CD14-positive monocyte (primary cell): ENCODE results near the gene TCF21. TPM values are rescaled to one million over a fixed set of nuclear protein-coding genes. Genes with fewer than 3 reads are reported as not detected.

Experiments used
- DNase-seq, 3 donors: peaks; one replicate each; pipeline ENCODE4 v3.0.0-alpha.2; 2011 to 2022
- H2AFZ ChIP-seq: 2 replicates; pipeline ENCODE4 v1.6.0; 2012; ENCODE audit warnings: mild to moderate bottlenecking, low read depth, low read length, inconsistent platforms; ENCODE audit not compliant: insufficient read depth, poor library complexity, severe bottlenecking
- H3K27ac ChIP-seq, 2 donors: 1 replicate in 1 of 2; 2 replicates in 1 of 2; pipeline ENCODE4 v1.5.1; 2012 to 2013; ENCODE audit warnings: low read length in 2 of 2, control low read depth in 1 of 2, inconsistent platforms in 1 of 2, low read depth in 1 of 2, mild to moderate bottlenecking in 1 of 2
- H3K27me3 ChIP-seq, 2 donors: one replicate each; pipeline versions ENCODE4 v1.6.0 to v1.6.1; 2011 to 2013; ENCODE audit warnings: low read length in 2 of 2; ENCODE audit not compliant: control insufficient read depth in 2 of 2, insufficient read depth in 2 of 2
- H3K36me3 ChIP-seq, 2 donors: replicated peaks in 1 of 2; 1 replicate in 1 of 2; 2 replicates in 1 of 2; pipeline versions ENCODE4 v1.5.1 to v1.6.1; 2012 to 2013; ENCODE audit warnings: low read length in 2 of 2, control low read depth in 1 of 2, inconsistent platforms in 1 of 2, mild to moderate bottlenecking in 1 of 2; ENCODE audit not compliant: insufficient read depth in 2 of 2, control insufficient read depth in 1 of 2
- H3K4me1 ChIP-seq, 2 donors: 1 replicate in 1 of 2; 2 replicates in 1 of 2; pipeline versions ENCODE4 v1.5.1 to v1.6.1; 2012 to 2013; ENCODE audit warnings: low read length in 2 of 2, control low read depth in 1 of 2, inconsistent platforms in 1 of 2, mild to moderate bottlenecking in 1 of 2, moderate library complexity in 1 of 2; ENCODE audit not compliant: insufficient read depth in 2 of 2, control insufficient read depth in 1 of 2
- H3K4me2 ChIP-seq: replicated peaks from 2 replicates; pipeline ENCODE3; 2012; ENCODE audit warnings: low read length, moderate library complexity, mild to moderate bottlenecking; ENCODE audit not compliant: poor library complexity, severe bottlenecking; ENCODE audit errors: extremely low read depth
- H3K4me3 ChIP-seq, 3 experiments: fragments of 200-600 bp in 1 of 3; sonication (generic) in 1 of 3; replicated peaks in 1 of 3; 1 replicate in 2 of 3; 2 replicates in 1 of 3; pipeline ENCODE4 v1.5.1; 2011 to 2013; ENCODE audit warnings: low read length in 3 of 3, mild to moderate bottlenecking in 3 of 3, control low read depth in 2 of 3, low read depth in 2 of 3, inconsistent platforms in 1 of 3, moderate library complexity in 1 of 3
- H3K79me2 ChIP-seq: 2 replicates; pipeline ENCODE4 v1.6.0; 2012; ENCODE audit warnings: mild to moderate bottlenecking, control low read depth, inconsistent platforms, low read length, moderate library complexity; ENCODE audit not compliant: insufficient read depth
- H3K9ac ChIP-seq: 2 replicates; pipeline ENCODE4 v1.6.0; 2017; ENCODE audit warnings: low read length, mild to moderate bottlenecking; ENCODE audit not compliant: insufficient read depth, poor library complexity, severe bottlenecking
- H3K9me3 ChIP-seq, 2 donors: replicated peaks in 1 of 2; 1 replicate in 1 of 2; 2 replicates in 1 of 2; pipeline versions ENCODE4 v1.5.1 to v1.6.1; 2012 to 2013; ENCODE audit warnings: low read length in 2 of 2, control low read depth in 1 of 2; ENCODE audit not compliant: control insufficient read depth in 1 of 2, insufficient read depth in 1 of 2
- H4K20me1 ChIP-seq: 2 replicates; pipeline ENCODE4 v1.6.0; 2012; ENCODE audit warnings: mild to moderate bottlenecking, low read length, control low read depth, moderate library complexity; ENCODE audit not compliant: insufficient read depth
- H3K27ac Mint-ChIP-seq, 7 donors: one replicate each; pipeline ENCODE4 v1.8.0; 2020; ENCODE audit warnings: mild to moderate bottlenecking in 7 of 7, mixed read lengths in 7 of 7, moderate library complexity in 6 of 7, inconsistent platforms in 2 of 7
- H3K27me3 Mint-ChIP-seq, 3 donors: one replicate each; pipeline ENCODE4 v1.8.0; 2021 to 2022; ENCODE audit warnings: low read depth in 3 of 3, mild to moderate bottlenecking in 3 of 3, mixed read lengths in 3 of 3, moderate library complexity in 3 of 3, inconsistent platforms in 1 of 3
- H3K36me3 Mint-ChIP-seq, 2 donors: one replicate each; pipeline ENCODE4 v1.8.0; 2020; ENCODE audit warnings: mixed read lengths in 2 of 2, inconsistent platforms in 1 of 2, mild to moderate bottlenecking in 1 of 2
- H3K4me1 Mint-ChIP-seq: one replicate; pipeline ENCODE4 v1.8.0; 2020; ENCODE audit warnings: mild to moderate bottlenecking, mixed read lengths
- H3K4me3 Mint-ChIP-seq, 2 donors: one replicate each; pipeline ENCODE4 v1.8.0; 2020; ENCODE audit warnings: mild to moderate bottlenecking in 2 of 2, mixed read lengths in 2 of 2, moderate library complexity in 1 of 2
- H3K9me3 Mint-ChIP-seq, 7 donors: one replicate each; pipeline ENCODE4 v1.8.0; 2020 to 2022; ENCODE audit warnings: mixed read lengths in 7 of 7, mild to moderate bottlenecking in 6 of 7, moderate library complexity in 6 of 7, inconsistent platforms in 2 of 7
- WGBS: methylation state at CpG from one replicate; pipeline ENCODE4 v1.1.5; 2013; ENCODE audit warnings: missing lambda C conversion rate; ENCODE audit not compliant: insufficient coverage; 5-methylcytosine and 5-hydroxymethylcytosine counted together
- intact Hi-C, 2 donors: fragments of 100-400 bp; cut with micrococcal nuclease; formaldehyde crosslinking; loops; one replicate each; pipeline versions ENCODE4 v1.15.0 to v1.15.1; 2023
- polyA plus RNA-seq, 3 donors: library from polyadenylated mRNA; depleted of rRNA in 1 of 3; unstranded in 2 of 3; stranded (reverse) in 1 of 3; fragments of 300-500 nt in 2 of 3; fragments of >200 nt in 1 of 3; fragmentation: Illumina TruSeq in 2 of 3; gene quantifications; 1 replicate in 2 of 3; 2 replicates in 1 of 3; pipeline ENCODE4 v1.2.3, GENCODE V29; 2012 to 2021
- TF ChIP-seq, protein P1 (sequence below): fragments of 200-600 bp; IDR thresholded peaks from one replicate; pipeline ENCODE4 v1.8.0; 2022; ENCODE audit warnings: antibody characterized with exemption, mild to moderate bottlenecking

The TCF21 gene
- polyA plus RNA-seq, 3 donors, result not detected

GRCh38 chr6:133898263-133898662, 9.3 kb downstream of the TCF21 start:
- no CpG with 5 or more reads among the region's 1 CpG for WGBS
- no peak overlapping the region for H3K27ac ChIP-seq
- Mint-ChIP-seq H3K27me3 (peaks cover 72 to 79% (median 73%) of the 10 kb centered on the region in 3 donors), H3K9me3 (peaks cover 0 to 12% (median under 1%) of the 10 kb centered on the region in 7 donors), H3K27ac (no peak overlapping the region), H3K4me3 (no peak overlapping the region), H3K36me3 (no peaks in the 10 kb centered on the region), H3K4me1 (peaks cover 3% of the 10 kb centered on the region)
- peaks cover 71 to 77% of the 10 kb centered on the region in 2 donors for H3K27me3 ChIP-seq
- H3K9me3 ChIP-seq, result peaks cover 5 to 29% of the 10 kb centered on the region in 2 donors
- no peaks in the 10 kb centered on the region for H3K79me2 ChIP-seq
- intact Hi-C loops, result no loop called here
- H3K4me2 ChIP-seq, result no peak overlapping the region
- no peak overlapping the region for H3K4me3 ChIP-seq
- no peak for DNase-seq
- no peak overlapping the region for H2AFZ ChIP-seq
- no peak overlapping the region for H3K9ac ChIP-seq
- H4K20me1 ChIP-seq, result no peaks in the 10 kb centered on the region
- no peaks in the 10 kb centered on the region for H3K36me3 ChIP-seq
- no peaks in the 10 kb centered on the region for H3K4me1 ChIP-seq
- TF ChIP-seq, protein P1, sequence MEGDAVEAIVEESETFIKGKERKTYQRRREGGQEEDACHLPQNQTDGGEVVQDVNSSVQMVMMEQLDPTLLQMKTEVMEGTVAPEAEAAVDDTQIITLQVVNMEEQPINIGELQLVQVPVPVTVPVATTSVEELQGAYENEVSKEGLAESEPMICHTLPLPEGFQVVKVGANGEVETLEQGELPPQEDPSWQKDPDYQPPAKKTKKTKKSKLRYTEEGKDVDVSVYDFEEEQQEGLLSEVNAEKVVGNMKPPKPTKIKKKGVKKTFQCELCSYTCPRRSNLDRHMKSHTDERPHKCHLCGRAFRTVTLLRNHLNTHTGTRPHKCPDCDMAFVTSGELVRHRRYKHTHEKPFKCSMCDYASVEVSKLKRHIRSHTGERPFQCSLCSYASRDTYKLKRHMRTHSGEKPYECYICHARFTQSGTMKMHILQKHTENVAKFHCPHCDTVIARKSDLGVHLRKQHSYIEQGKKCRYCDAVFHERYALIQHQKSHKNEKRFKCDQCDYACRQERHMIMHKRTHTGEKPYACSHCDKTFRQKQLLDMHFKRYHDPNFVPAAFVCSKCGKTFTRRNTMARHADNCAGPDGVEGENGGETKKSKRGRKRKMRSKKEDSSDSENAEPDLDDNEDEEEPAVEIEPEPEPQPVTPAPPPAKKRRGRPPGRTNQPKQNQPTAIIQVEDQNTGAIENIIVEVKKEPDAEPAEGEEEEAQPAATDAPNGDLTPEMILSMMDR, result no peak

GRCh38 chr6:133899556-133899955, 10.6 kb downstream of the TCF21 start:
- Mint-ChIP-seq H3K9me3 (peaks cover 0 to 7% (median 0%) of the 10 kb centered on the region in 7 donors), H3K4me3 (no peak overlapping the region), H3K4me1 (peaks cover 1% of the 10 kb centered on the region), H3K27me3 (peaks cover 65 to 74% (median 69%) of the 10 kb centered on the region in 3 donors), H3K27ac (no peak overlapping the region), H3K36me3 (no peaks in the 10 kb centered on the region)
- Histone ChIP-seq H3K4me1 (no peaks in the 10 kb centered on the region), H3K9ac (no peak overlapping the region), H3K4me3 (no peak overlapping the region), H3K9me3 (peaks cover 5 to 16% of the 10 kb centered on the region in 2 donors), H2AFZ (no peak overlapping the region), H3K27ac (no peak overlapping the region), H4K20me1 (no peaks in the 10 kb centered on the region), H3K79me2 (no peaks in the 10 kb centered on the region), H3K4me2 (no peak overlapping the region), H3K27me3 (peaks cover 61 to 77% of the 10 kb centered on the region in 2 donors), H3K36me3 (no peaks in the 10 kb centered on the region)
- DNase-seq, result no peak
- intact Hi-C loops, result no loop called here
- TF ChIP-seq, protein P1, result no peak
